Measurements from ENCODE around the gene XK. TPM values are rescaled to one million over a fixed set of nuclear protein-coding genes. Genes with fewer than 3 reads are reported as not detected.
"Not testable (repeated sequence)": the region's sequence is repeated elsewhere in the genome, so short reads cannot be mapped to it uniquely, and the experiment has no call there.

Gene XK, protein sequence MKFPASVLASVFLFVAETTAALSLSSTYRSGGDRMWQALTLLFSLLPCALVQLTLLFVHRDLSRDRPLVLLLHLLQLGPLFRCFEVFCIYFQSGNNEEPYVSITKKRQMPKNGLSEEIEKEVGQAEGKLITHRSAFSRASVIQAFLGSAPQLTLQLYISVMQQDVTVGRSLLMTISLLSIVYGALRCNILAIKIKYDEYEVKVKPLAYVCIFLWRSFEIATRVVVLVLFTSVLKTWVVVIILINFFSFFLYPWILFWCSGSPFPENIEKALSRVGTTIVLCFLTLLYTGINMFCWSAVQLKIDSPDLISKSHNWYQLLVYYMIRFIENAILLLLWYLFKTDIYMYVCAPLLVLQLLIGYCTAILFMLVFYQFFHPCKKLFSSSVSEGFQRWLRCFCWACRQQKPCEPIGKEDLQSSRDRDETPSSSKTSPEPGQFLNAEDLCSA
- polyA plus RNA-seq = 12.3 TPM
- long read RNA-seq, donor 1 = 0 reads
- long read RNA-seq, donor 2, full-length matches to known transcripts = 3 of 3 reads
- long read RNA-seq, donor 2, partial matches to known transcripts = 0 of 3 reads
- long read RNA-seq, donor 2, other reads (novel, unspliced or antisense) = 0 of 3 reads
- long read RNA-seq, donor 3, full-length matches to known transcripts = 2 of 2 reads
- long read RNA-seq, donor 3, partial matches to known transcripts = 0 of 2 reads
- long read RNA-seq, donor 3, other reads (novel, unspliced or antisense) = 0 of 2 reads
- long read RNA-seq, donor 4, full-length matches to known transcripts = 1 of 1 reads
- long read RNA-seq, donor 4, partial matches to known transcripts = 0 of 1 reads
- long read RNA-seq, donor 4, other reads (novel, unspliced or antisense) = 0 of 1 reads
- long read RNA-seq, donor 5, full-length matches to known transcripts = 3 of 3 reads
- long read RNA-seq, donor 5, partial matches to known transcripts = 0 of 3 reads
- long read RNA-seq, donor 5, other reads (novel, unspliced or antisense) = 0 of 3 reads
- long read RNA-seq, donor 6, full-length matches to known transcripts = 1 of 1 reads
- long read RNA-seq, donor 6, partial matches to known transcripts = 0 of 1 reads
- long read RNA-seq, donor 6, other reads (novel, unspliced or antisense) = 0 of 1 reads
- long read RNA-seq, donor 7, full-length matches to known transcripts = 2 of 2 reads
- long read RNA-seq, donor 7, partial matches to known transcripts = 0 of 2 reads
- long read RNA-seq, donor 7, other reads (novel, unspliced or antisense) = 0 of 2 reads
- long read RNA-seq, donor 8, full-length matches to known transcripts = 1 of 9 reads
- long read RNA-seq, donor 8, partial matches to known transcripts = 8 of 9 reads
- long read RNA-seq, donor 8, other reads (novel, unspliced or antisense) = 0 of 9 reads
- long read RNA-seq, donor 9 = 0 reads
- long read RNA-seq, donor 10, full-length matches to known transcripts = 2 of 2 reads
- long read RNA-seq, donor 10, partial matches to known transcripts = 0 of 2 reads
- long read RNA-seq, donor 10, other reads (novel, unspliced or antisense) = 0 of 2 reads
- long read RNA-seq, donor 11, full-length matches to known transcripts = 2 of 2 reads
- long read RNA-seq, donor 11, partial matches to known transcripts = 0 of 2 reads
- long read RNA-seq, donor 11, other reads (novel, unspliced or antisense) = 0 of 2 reads

DNA sequence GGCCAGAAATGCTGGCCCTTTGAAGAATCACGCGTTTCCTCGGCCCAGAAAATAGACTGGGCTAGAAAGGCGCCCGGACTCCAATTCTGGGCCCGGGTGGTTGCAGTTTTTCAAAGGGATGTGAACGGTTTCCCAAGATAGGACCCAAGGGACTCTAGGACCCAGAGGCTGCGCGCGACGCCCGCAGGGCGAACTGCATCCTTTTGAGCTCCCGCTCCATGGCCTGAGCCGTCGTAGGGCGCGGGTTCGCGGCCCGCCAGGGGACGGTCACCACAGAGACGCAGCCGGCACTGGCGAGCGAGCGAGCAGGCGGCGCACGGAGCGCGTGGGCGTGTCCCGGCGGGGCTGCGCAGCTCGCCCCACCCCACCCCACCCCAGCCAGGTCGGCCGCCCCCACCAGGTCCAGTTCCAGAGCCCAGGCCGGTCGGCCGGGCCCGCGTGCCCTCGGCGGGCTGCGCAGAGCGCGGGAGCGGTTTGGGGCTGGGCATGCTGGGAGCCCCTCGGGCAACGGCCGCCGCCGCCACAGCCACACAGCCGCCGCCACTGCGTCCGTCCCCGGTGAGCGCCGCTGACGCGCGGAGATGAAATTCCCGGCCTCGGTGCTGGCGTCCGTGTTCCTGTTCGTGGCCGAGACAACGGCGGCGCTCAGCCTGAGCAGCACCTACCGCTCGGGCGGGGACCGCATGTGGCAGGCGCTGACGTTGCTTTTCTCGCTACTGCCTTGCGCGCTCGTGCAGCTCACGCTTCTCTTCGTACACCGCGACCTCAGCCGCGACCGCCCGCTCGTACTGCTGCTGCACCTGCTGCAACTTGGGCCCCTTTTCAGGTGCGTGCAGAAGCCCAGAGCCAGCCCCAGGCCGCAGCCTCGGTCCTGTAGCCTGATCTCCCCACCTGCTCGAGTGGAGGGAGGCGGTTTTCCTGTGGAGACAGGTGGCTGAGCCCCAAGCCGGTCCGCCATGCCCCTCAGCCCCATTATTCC lies at the start of gene XK:
Gene XK, plus strand, starts transcription at position 411 of the 979 bp plus-strand sequence. Its CDS starts 171 bp downstream, at position 582.
- peak; percentile 24 to 77 for DNase-seq

DNA sequence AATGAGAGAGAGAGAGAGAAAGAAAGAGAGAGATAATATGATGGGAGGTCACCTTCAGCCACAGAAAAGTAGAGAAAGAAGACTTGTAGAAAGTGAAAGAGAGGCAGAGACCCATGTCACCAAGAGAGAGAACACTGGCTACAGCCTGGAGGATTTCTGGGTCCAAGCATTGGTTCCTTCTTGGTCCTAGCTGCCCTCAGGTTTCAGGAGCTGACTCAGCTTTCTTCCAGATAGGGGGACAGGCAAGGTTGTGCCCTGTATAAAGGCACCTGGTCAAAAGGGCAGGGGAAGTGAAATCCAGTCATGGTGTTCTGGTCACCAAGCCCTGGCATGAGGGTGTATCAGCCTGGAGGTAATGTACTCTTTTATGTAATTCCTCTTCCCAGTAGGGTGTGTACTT lies 47.5 kb upstream of the XK start:
- no peak overlapping the region for H3K27ac ChIP-seq (ENCODE audit: low read length)
- no peaks in the 10 kb centered on the region for H3K4me1 ChIP-seq (ENCODE audit: control insufficient read depth, insufficient read depth, low read length)
- no peaks in the 10 kb centered on the region for H3K36me3 ChIP-seq (ENCODE audit: control insufficient read depth, insufficient read depth, low read length)
- H3K4me3 ChIP-seq (ENCODE audit: low read length) = no peak overlapping the region
- no peak for DNase-seq
- no peaks in the 10 kb centered on the region for H3K27me3 ChIP-seq (ENCODE audit: control insufficient read depth, insufficient read depth, low read length)
- H3K9me3 ChIP-seq (ENCODE audit: control insufficient read depth, low read depth, low read length) = no peaks in the 10 kb centered on the region

More for the DNA sequence above, at the start of gene XK:
- H3K27me3 ChIP-seq (ENCODE audit: control insufficient read depth, insufficient read depth, low read length) = no peaks in the 10 kb centered on the region
- peak within 1 kb of the TSS; percentile 82 for H3K27ac ChIP-seq (ENCODE audit: low read length)
- no peaks in the 10 kb centered on the region for H3K9me3 ChIP-seq (ENCODE audit: control insufficient read depth, low read depth, low read length)
- H3K36me3 ChIP-seq (ENCODE audit: control insufficient read depth, insufficient read depth, low read length) = no peaks in the 10 kb centered on the region
- H3K4me3 ChIP-seq (ENCODE audit: low read length) = peak within 1 kb of the TSS; percentile 53
- WGBS (ENCODE audit: insufficient coverage, low lambda C conversion rate) = no CpG with 5 or more reads among the region's 100 CpGs
- peaks cover 6% of the 10 kb centered on the region for H3K4me1 ChIP-seq (ENCODE audit: control insufficient read depth, insufficient read depth, low read length)

DNA sequence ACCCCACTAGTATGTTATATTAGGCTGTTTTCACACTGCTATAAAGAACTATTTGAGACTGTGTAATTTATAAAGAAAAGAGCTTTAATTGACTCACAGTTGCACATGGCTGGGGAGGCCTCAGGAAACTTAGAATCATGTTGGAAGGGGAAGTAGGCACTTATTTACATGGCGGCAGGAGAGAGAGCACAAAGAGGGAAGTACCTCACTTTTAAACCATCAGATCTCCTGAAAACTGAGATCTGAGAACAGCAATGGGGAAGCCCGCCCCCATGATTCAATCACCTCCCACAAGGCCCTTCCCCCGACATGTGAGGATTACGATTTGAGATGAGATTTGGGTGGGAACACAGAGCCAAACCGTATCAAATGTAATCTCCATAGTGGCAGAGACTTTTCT lies 45.4 kb upstream of the XK start:
- no peaks in the 10 kb centered on the region for H3K9me3 ChIP-seq (ENCODE audit: control insufficient read depth, low read depth, low read length)
- no CpG with 5 or more reads among the region's 5 CpGs for WGBS (ENCODE audit: insufficient coverage, low lambda C conversion rate)

DNA sequence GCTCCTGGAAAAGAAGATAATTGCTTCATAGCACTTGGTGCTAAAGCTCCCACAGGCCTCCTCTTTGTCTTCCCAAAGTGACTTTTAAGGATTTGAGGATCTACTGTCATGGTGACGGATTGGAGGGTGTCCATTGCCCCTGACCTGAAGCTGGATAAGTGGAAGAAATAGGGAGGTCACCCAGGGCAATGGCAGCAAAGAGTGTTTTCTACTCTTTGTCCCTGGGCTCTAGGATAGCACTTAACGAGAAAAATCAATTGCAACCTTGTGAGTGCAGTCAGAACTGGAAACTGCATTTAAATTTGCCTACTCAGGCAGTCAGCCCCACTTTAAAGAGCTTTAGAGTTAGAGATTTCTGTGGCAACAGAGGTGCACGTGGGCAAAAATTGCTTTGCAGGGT lies 43.7 kb upstream of the XK start:
- H3K27ac ChIP-seq (ENCODE audit: low read length) = no peak overlapping the region
- H3K36me3 ChIP-seq (ENCODE audit: control insufficient read depth, insufficient read depth, low read length) = no peaks in the 10 kb centered on the region
- H3K4me3 ChIP-seq (ENCODE audit: low read length) = no peak overlapping the region
- no peak for DNase-seq
- H3K4me1 ChIP-seq (ENCODE audit: control insufficient read depth, insufficient read depth, low read length) = peaks cover 6% of the 10 kb centered on the region
- H3K27me3 ChIP-seq (ENCODE audit: control insufficient read depth, insufficient read depth, low read length) = no peaks in the 10 kb centered on the region
- WGBS (ENCODE audit: insufficient coverage, low lambda C conversion rate) = no CpG with 5 or more reads among the region's 3 CpGs
- no peaks in the 10 kb centered on the region for H3K9me3 ChIP-seq (ENCODE audit: control insufficient read depth, low read depth, low read length)

More for the DNA sequence above, 45.4 kb upstream of the XK start:
- H3K4me3 ChIP-seq (ENCODE audit: low read length) = no peak overlapping the region
- no peak for DNase-seq
- no peaks in the 10 kb centered on the region for H3K27me3 ChIP-seq (ENCODE audit: control insufficient read depth, insufficient read depth, low read length)
- H3K4me1 ChIP-seq (ENCODE audit: control insufficient read depth, insufficient read depth, low read length) = peaks cover 6% of the 10 kb centered on the region
- no peak overlapping the region for H3K27ac ChIP-seq (ENCODE audit: low read length)
- H3K36me3 ChIP-seq (ENCODE audit: control insufficient read depth, insufficient read depth, low read length) = no peaks in the 10 kb centered on the region

DNA sequence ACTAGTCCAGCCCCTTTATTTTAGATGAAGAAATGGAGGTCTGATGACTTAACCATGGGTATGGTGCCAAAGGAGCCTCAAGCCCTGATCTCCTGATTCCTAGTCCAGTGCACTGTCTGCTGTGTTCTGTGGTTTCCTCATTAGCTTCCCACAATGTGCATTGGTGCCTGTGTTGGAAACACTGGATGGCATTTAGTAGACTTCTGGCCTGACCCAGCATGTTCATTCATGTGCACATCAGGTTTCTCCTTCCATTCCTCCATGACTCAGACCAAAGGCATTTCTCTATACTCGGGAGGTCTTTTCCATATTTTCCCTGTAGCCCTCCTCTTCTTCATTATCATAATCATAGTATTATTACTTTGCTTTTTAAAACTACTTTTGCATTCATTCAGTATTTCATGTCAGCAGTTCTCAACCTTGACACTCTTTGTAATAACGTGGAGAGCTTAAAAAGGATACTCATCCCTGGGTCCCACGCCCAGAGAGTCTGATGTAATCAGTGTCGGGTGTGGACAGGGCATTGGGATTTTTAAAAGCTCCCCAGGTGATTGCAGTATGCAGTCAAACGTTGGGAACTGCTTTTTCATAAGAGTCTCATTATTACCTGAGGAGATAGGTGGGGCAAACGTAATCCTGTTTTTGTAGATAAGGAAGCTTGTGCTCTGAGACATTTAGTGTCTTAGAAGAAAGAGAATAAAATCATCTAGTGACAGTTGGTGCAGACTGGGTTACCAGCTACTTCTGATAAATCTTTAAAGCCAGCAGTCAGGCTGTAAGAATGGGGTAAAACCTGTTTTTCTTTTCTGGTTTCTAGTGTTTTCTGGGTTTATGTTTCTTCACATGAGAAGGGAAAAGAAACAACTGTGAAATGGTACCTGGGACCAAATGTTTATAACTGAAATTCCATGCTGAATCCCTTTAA lies 40.9 kb upstream of the XK start:
- DNase-seq = peak in 1 of 2 donors; percentile 32
- no peaks in the 10 kb centered on the region for H3K36me3 ChIP-seq (ENCODE audit: control insufficient read depth, insufficient read depth, low read length)
- WGBS (ENCODE audit: insufficient coverage, low lambda C conversion rate) = no CpG with 5 or more reads among the region's 6 CpGs
- H3K9me3 ChIP-seq (ENCODE audit: control insufficient read depth, low read depth, low read length) = no peaks in the 10 kb centered on the region
- peak overlapping the region; percentile 0 for H3K27ac ChIP-seq (ENCODE audit: low read length)
- H3K4me3 ChIP-seq (ENCODE audit: low read length) = no peak overlapping the region
- peaks cover 6% of the 10 kb centered on the region for H3K4me1 ChIP-seq (ENCODE audit: control insufficient read depth, insufficient read depth, low read length)
- H3K27me3 ChIP-seq (ENCODE audit: control insufficient read depth, insufficient read depth, low read length) = no peaks in the 10 kb centered on the region

DNA sequence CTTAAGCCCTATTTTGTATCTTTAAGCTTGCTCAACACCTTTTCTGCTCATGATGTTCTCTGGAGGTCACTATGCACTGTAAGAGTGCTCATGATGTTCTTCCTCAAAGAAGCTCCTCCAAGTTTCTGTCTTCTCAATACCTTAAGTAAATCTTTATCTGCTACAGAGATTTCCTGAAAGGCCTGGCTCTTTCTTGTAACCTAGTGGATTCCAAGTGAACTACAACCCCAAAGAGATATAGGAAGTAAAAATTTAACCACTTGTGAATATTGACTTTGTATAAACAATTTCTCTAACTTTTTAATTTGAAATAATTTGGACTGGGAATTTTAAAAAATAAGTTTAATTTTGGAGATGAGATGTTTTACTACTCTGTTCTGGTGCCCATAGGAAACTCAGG lies 39.3 kb upstream of the XK start:
- no peaks in the 10 kb centered on the region for H3K36me3 ChIP-seq (ENCODE audit: control insufficient read depth, insufficient read depth, low read length)
- H3K9me3 ChIP-seq (ENCODE audit: control insufficient read depth, low read depth, low read length) = no peaks in the 10 kb centered on the region
- no peaks in the 10 kb centered on the region for H3K27me3 ChIP-seq (ENCODE audit: control insufficient read depth, insufficient read depth, low read length)
- DNase-seq = no peak
- H3K4me1 ChIP-seq (ENCODE audit: control insufficient read depth, insufficient read depth, low read length) = peaks cover 6% of the 10 kb centered on the region
- H3K4me3 ChIP-seq (ENCODE audit: low read length) = no peak overlapping the region
- H3K27ac ChIP-seq (ENCODE audit: low read length) = no peak overlapping the region

DNA sequence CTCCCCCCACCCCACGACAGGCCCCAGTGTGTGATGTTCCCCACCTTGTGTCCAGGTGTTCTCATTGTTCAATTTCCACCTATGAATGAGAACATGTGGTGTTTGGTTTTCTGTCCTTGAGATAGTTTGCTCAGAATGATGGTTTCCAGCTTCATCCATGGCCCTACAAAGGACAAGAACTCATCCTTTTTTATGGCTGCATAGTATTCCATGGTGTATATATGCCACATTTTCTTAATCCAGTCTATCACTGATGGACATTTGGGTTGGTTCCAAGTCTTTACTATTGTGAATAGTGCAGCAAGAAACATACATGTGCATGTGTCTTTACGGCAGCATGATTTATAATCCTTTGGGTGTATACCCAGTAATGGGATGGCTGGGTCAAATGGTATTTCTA lies 34.7 kb upstream of the XK start:
- not testable (repeated sequence) for H3K27ac ChIP-seq (ENCODE audit: low read length); DNase-seq; H3K27me3 ChIP-seq (ENCODE audit: control insufficient read depth, insufficient read depth, low read length); H3K4me1 ChIP-seq (ENCODE audit: control insufficient read depth, insufficient read depth, low read length); H3K36me3 ChIP-seq (ENCODE audit: control insufficient read depth, insufficient read depth, low read length); H3K4me3 ChIP-seq (ENCODE audit: low read length); H3K9me3 ChIP-seq (ENCODE audit: control insufficient read depth, low read depth, low read length)
- no CpG with 5 or more reads among the region's 2 CpGs for WGBS (ENCODE audit: insufficient coverage, low lambda C conversion rate)

DNA sequence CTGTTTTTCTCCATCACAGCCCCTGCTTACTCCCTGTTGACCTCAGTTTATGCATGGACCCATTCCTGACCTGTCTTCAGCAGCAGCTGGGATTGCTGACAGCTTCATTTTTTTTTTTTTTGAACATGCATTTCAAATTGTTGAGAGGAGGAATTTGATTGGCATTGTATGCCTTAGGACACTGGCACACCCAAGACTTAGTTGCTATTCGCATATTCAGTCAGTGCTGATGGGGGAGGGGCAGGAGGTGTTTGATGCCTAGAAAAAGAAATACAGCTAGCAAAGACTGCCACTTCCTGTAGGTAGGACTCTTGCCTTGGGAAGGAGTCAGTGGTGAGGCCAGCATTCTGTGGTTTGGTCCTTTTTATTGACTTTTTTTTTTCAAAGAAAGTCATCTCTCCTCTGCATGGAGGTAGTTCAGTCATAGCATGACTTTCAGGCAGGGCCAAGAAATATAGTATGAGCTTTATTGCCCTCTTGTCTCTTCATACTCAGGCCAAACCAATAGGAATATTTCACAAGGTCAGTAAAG lies 33.6 kb upstream of the XK start:
- WGBS (ENCODE audit: insufficient coverage, low lambda C conversion rate) = no CpG with 5 or more reads among the region's 1 CpG
- DNase-seq = no peak
- Histone ChIP-seq H3K36me3 (ENCODE audit: control insufficient read depth, insufficient read depth, low read length) (no peaks in the 10 kb centered on the region), H3K9me3 (ENCODE audit: control insufficient read depth, low read depth, low read length) (no peaks in the 10 kb centered on the region), H3K4me1 (ENCODE audit: control insufficient read depth, insufficient read depth, low read length) (no peaks in the 10 kb centered on the region), H3K27ac (ENCODE audit: low read length) (no peak overlapping the region), H3K4me3 (ENCODE audit: low read length) (no peak overlapping the region), H3K27me3 (ENCODE audit: control insufficient read depth, insufficient read depth, low read length) (no peaks in the 10 kb centered on the region)
